Measurements from ENCODE around the gene IL1R2. TPM values are rescaled to one million over a fixed set of nuclear protein-coding genes. Genes with fewer than 3 reads are reported as not detected.

The IL1R2 gene
- total RNA-seq, 1 experiment from 2014 or later = 10.1 TPM

GRCh38 chr2:102076512-102076911 is 84.8 kb downstream of the IL1R2 start:
- no peaks in the 10 kb centered on the region for H3K27me3 Mint-ChIP-seq (ENCODE audit: insufficient read depth, unreplicated experiment)
- H3K9me3 ChIP-seq = peaks cover 10% of the 10 kb centered on the region; the same call in 1 of the 2 replicates

More at GRCh38 chr2:102076512-102076911, 84.8 kb downstream of the IL1R2 start:
- no peak overlapping the region for H3K4me3 Mint-ChIP-seq (ENCODE audit: unreplicated experiment)
- H3K4me1 Mint-ChIP-seq (ENCODE audit: low read depth, unreplicated experiment) = no peaks in the 10 kb centered on the region
- Histone ChIP-seq H3K4me3 (ENCODE audit: low read depth, low read length) (no peak overlapping the region), H3K36me3 (ENCODE audit: control insufficient read depth, insufficient read depth, low read length) (no peaks in the 10 kb centered on the region), H3K27me3 (replicated peaks; ENCODE audit: control insufficient read depth, insufficient read depth, low read length) (no peaks in the 10 kb centered on the region), H3K4me1 (no peaks in the 10 kb centered on the region)
- CTCF ChIA-PET = no interaction called here
- no TSS peak for BruUV-seq (replicated peaks)
- H3K36me3 Mint-ChIP-seq (ENCODE audit: insufficient read depth, unreplicated experiment) = no peaks in the 10 kb centered on the region
- H3K9me3 Mint-ChIP-seq (ENCODE audit: unreplicated experiment) = peaks cover 19% of the 10 kb centered on the region
- H3K27ac Mint-ChIP-seq (ENCODE audit: unreplicated experiment) = no peak overlapping the region
- POLR2A ChIA-PET = no interaction called here
- intact Hi-C loops (cut with micrococcal nuclease; ENCODE audit: unreplicated experiment) = no loop called here
- DNase-seq = no peak
- TF ChIP-seq CTCF (IDR thresholded peaks at IDR 0.05; ENCODE audit: insufficient read depth in 1 of 2, low read depth in 1 of 2, low read length in 1 of 2, severe bottlenecking in 1 of 2, unreplicated experiment in 1 of 2) = no peak

Other genes with a start within 250 kb of the IL1R2 start
- gene IL1R1, start 150.8 kb downstream of the IL1R2 start, total RNA-seq (2022) = 23.5 and 25.0 TPM in 2 replicates
- not detected in 2 replicates for gene IL1RL2, start 195.1 kb downstream of the IL1R2 start, total RNA-seq (2022)